GM19395 (cell line): Measurements from ENCODE around the gene LIN28A.

ENCODE experiments used
- ATAC-seq: cut with Tn5 transposase; IDR thresholded peaks from one replicate; pipeline ENCODE4 v1.9.1; 2021; ENCODE audit warnings: mild to moderate bottlenecking, moderate library complexity; ENCODE audit not compliant: unreplicated experiment

Gene LIN28A

GRCh38 chr1:26478159-26478558 lies 67.5 kb downstream of the LIN28A start:
- ATAC-seq: no peak

- no peak for ATAC-seq
Observed at GRCh38 chr1:26478988-26479387, 68.4 kb downstream of the LIN28A start.
